HEK293T (cell line): Measurements from ENCODE around the gene TMCO1.

ENCODE experiments used
- ARNT ChIP-seq: fragments of 450-650 bp; IDR thresholded peaks from 2 replicates; pipeline ENCODE4 v1.6.1; 2017; ENCODE audit warnings: mild to moderate bottlenecking
- BHLHE40 ChIP-seq: fragments of 450-650 bp; IDR thresholded peaks from 2 replicates; pipeline ENCODE4 v1.6.1; 2016; ENCODE audit warnings: mild to moderate bottlenecking, moderate library complexity, borderline replicate concordance
- CTBP1 ChIP-seq: fragments of 450-650 bp; IDR thresholded peaks from 2 replicates; pipeline ENCODE4 v1.6.1; 2016; ENCODE audit warnings: borderline replicate concordance
- ELF4 ChIP-seq: fragments of 450-650 bp; IDR thresholded peaks from 2 replicates; pipeline ENCODE4 v1.6.1; 2017; ENCODE audit warnings: antibody characterized with exemption
- FOXA1 ChIP-seq: fragments of 450-650 bp; IDR thresholded peaks from 2 replicates; pipeline ENCODE4 v1.6.1; 2016; ENCODE audit warnings: mild to moderate bottlenecking
- FOXK2 ChIP-seq: fragments of 450-650 bp; IDR thresholded peaks from 2 replicates; pipeline ENCODE4 v1.6.1; 2016; ENCODE audit warnings: mild to moderate bottlenecking
- FOXM1 ChIP-seq: fragments of 450-650 bp; IDR thresholded peaks from 2 replicates; pipeline ENCODE4 v1.6.1; 2017; ENCODE audit warnings: mild to moderate bottlenecking, borderline replicate concordance
- NFRKB ChIP-seq: fragments of 450-650 bp; IDR thresholded peaks from 2 replicates; pipeline ENCODE4 v1.6.1; 2016; ENCODE audit warnings: mild to moderate bottlenecking, moderate library complexity
- SP1 ChIP-seq: fragments of 450-650 bp; IDR thresholded peaks from 2 replicates; pipeline ENCODE4 v1.6.1; 2017
- SUZ12 ChIP-seq: fragments of 450-650 bp; IDR thresholded peaks from 2 replicates; pipeline ENCODE4 v1.6.1; 2016; ENCODE audit warnings: mild to moderate bottlenecking
- TARDBP ChIP-seq: fragments of 450-650 bp; IDR thresholded peaks from 2 replicates; pipeline ENCODE4 v1.6.1; 2016
- ZNF384 ChIP-seq: fragments of 450-650 bp; IDR thresholded peaks from 2 replicates; pipeline ENCODE4 v1.6.1; 2016
- TF ChIP-seq, protein P1 (sequence below): fragments of 450-650 bp; IDR thresholded peaks from 2 replicates; pipeline ENCODE4 v1.6.1; 2016

DNA sequence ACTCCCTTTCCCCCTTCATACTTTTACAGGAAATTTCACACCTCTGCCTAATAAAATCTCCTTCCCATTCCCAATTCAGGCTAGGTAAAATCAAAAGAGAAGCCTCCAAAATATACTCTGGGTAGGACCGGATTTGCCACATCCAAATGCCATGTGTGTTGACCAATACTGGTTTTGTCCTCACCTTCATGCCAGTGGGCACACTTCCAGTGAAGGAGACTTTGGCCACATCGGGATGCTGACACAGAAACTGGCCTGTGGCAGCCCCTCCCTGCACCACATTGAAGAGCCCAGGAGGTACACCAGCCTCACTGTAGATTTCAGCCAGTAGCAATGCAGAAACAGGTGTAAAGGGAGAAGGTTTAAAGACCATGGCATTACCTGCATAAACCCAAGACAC, 88.4 kb downstream of the TMCO1 start:
- TF ChIP-seq SP1 (no peak), NFRKB (no peak), ELF4 (no peak), ZNF384 (no peak), FOXA1 (no peak), FOXK2 (no peak), TARDBP (no peak), BHLHE40 (no peak), SUZ12 (no peak), FOXM1 (no peak), CTBP1 (no peak), ARNT (no peak)
- TF ChIP-seq, protein P1, sequence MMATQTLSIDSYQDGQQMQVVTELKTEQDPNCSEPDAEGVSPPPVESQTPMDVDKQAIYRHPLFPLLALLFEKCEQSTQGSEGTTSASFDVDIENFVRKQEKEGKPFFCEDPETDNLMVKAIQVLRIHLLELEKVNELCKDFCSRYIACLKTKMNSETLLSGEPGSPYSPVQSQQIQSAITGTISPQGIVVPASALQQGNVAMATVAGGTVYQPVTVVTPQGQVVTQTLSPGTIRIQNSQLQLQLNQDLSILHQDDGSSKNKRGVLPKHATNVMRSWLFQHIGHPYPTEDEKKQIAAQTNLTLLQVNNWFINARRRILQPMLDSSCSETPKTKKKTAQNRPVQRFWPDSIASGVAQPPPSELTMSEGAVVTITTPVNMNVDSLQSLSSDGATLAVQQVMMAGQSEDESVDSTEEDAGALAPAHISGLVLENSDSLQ = no peak
